ENCODE results near the gene TMEM126A.
"Not testable (repeated sequence)": the region's sequence is repeated elsewhere in the genome, so short reads cannot be mapped to it uniquely, and the experiment has no call there.

- TF ChIP-seq EZH2 (IDR thresholded peaks at IDR 0.05; ENCODE audit: borderline replicate concordance, low read length); CTCF (conservative IDR thresholded peaks at IDR 0.05 in 1 of 2, IDR thresholded peaks at IDR 0.05 in 1 of 2; ENCODE audit: extremely low read depth in 1 of 2, insufficient read depth in 1 of 2, low read depth in 1 of 2, low read length in 2 of 2): not testable (repeated sequence)
Measured at GRCh38 chr11:85654343-85654742, 6.6 kb downstream of the TMEM126A start.

All from mammary epithelial cell (primary cell).